ENCODE results near the gene CELF3.
A peak's percentile ranks its signal among the peaks of the same experiment; 100 is the strongest.
"Not testable (repeated sequence)": the region's sequence is repeated elsewhere in the genome, so short reads cannot be mapped to it uniquely, and the experiment has no call there.

CELF3 gene

GRCh38 chr1:151716771-151717631 lies at the start of gene CELF3:
Gene CELF3, minus strand, starts transcription at chr1:151716803. Its CDS starts 783 bp downstream, at chr1:151716020.
- peak; percentile 35 for DNase-seq (ENCODE audit: low spot score)

GRCh38 chr1:151763990-151764389 lies 47.4 kb upstream of the CELF3 start:
- no peak for DNase-seq (ENCODE audit: low spot score)

DNA sequence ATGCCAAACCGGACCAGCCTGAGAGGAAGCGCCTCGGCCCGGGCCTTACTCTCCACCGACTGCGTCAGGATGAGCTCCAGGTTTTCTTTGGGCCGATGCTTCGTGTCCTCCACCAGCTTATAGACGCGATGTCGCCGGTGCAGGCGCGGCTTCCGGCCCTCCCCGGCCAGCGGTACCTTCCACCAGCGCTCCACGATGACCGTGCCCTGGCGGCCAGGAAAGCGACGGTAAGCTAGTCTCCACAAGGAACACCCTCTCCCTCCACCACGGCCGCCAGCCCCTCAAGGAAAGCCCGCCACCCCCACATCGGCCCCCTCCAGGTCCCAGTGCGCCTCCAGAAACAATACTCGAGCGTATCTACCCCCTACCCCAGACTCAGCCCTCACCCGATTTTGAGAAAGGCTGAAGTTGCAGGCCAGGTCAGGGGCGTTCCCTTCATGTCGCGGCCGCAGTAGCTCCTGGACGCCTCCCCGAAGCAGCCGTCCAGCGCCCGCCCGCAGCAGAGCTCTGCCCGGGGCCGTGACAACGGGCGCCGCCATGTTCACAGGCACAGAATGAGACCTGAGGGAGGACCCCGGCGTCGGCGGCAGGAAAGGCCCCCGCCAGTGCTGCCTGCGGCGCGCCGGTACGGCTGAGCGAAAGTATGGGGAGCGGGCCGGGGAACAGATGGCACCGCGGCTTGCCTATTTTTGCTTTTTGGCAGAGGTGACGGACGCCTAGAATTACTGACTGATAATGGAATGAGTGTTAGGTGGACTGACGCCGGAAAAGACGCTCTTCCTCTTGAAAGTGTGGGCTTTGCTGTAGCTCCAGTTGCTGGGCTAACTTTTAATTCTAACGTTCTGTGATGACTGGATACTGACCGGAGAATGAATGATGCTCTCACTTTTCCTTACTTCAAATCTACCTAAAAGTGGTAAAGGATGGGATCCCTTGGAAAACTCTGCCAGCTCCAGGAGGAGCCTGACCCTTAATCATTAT lies 46.6 kb upstream of the CELF3 start, which contains the start of gene MRPL9:
Gene MRPL9 (minus strand): TSS at position 556 of the 981 bp plus-strand sequence. CDS start 17 bp downstream, at position 539.
- peak; percentile 94 for DNase-seq (ENCODE audit: low spot score)

- no peak for DNase-seq (ENCODE audit: low spot score)
These were observed 44.2 kb upstream of the CELF3 start for GRCh38 chr1:151760597-151761385.

GRCh38 chr1:151759241-151759640 lies 42.6 kb upstream of the CELF3 start:
- DNase-seq (ENCODE audit: low spot score), result no peak

- no peak for DNase-seq (ENCODE audit: low spot score)
These were observed 39.7 kb upstream of the CELF3 start for GRCh38 chr1:151756291-151756690.

DNA sequence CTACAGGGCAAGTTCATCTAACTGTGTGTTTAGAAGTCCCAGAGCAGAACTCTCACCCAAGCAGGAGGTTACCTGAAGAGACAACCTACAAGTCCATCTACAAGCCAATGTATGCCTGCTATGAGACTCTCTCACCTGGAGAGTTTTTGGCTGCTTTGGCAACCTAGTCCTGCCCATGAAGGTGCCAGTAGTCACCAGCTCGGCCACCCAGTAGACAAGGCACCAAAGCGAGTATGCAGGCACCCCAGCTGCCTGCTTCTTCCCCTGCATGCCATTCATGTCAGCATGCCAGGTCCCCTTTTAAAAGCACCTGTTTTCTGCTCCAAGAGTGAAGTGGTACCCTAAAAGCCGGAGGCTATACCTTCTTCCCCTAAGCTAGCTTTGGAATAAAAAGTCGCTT lies 24.9 kb upstream of the CELF3 start:
- no peak for DNase-seq (ENCODE audit: low spot score)

DNA sequence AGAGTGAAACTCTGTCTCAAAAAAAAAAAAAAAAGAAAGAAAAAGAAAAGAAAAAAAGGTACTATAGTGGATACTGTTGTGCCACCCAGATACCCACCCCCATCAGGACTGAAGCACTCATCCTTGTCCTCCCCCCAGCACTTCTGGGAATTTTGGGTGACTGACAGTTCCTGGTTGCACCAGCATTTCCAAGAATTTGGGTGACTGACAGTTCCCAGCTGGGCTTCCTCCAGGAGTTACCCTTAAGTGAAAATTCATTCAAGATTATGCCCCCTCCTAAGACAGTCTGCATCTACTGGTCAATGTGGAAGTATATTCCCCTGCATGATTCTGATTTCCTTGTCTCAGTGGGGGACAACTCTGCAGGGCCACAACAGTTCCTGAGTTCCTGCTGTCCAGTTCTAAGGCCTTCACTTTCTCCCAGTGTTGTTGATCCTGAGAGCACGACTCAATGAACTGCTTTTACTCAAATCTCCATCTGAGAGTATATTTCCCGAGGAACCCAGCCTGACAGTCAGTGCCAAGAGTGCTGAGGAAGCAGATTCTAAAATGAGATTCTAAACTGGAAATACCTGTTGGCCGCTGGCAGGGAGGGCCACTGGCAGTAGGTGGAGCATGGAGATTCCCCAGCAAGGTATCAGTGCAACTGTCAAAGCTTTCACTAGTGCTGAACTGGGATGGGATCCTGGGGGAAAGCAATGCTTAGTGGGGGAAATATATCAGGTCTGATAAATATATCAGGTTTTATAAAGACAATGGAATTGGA lies 23.2 kb upstream of the CELF3 start:
- DNase-seq (ENCODE audit: low spot score), result no peak

- no peak for DNase-seq (ENCODE audit: low spot score)
These were observed 20.9 kb upstream of the CELF3 start for GRCh38 chr1:151737479-151737878.

GRCh38 chr1:151737026-151737425 lies 20.4 kb upstream of the CELF3 start:
- no peak for DNase-seq (ENCODE audit: low spot score)

GRCh38 chr1:151733995-151734394 lies 17.4 kb upstream of the CELF3 start:
- DNase-seq (ENCODE audit: low spot score), result not testable (repeated sequence)

GRCh38 chr1:151733126-151733525 lies 16.5 kb upstream of the CELF3 start:
- no peak for DNase-seq (ENCODE audit: low spot score)

- no peak for DNase-seq (ENCODE audit: low spot score)
These were observed 13.3 kb upstream of the CELF3 start for GRCh38 chr1:151729966-151730291.

DNA sequence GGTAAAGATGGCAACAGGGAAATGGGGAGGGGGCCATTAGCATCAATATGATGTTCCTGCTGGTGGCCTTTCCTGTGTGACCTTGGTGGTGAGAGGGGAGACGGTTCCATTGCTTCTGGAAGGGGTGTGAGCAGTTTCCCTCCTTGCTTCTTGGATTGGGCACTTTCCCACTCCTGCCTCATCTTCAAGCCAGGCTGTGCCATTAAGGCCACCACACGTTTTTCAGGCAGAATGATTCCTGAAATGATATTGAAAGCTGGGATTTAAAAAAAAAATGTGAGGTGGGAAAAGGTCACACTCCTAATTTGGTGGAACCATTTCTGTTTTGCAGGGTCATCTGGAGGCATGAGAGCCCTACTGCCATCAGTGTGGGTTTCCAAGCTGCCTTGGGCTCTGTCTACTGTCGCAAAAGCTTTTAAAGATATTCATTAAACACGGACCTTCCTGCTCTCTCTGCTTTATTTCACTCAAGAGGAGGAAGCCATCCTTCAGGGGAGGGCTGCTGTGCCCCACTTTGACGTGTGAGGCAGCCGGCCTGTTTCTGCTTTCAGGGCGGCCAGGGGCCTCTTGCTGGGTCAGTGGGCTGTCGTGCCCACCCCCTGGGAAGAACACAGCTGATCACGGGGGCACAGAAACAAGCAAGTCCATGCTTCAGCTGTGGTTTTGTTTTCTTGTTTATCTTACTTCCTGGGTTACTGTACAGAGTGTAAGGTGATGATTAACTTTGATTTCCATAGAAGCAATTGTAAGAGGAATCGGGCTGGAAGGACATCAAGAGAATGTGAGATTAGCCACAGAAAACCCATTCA lies 12.8 kb upstream of the CELF3 start:
- no peak for DNase-seq (ENCODE audit: low spot score)

DNA sequence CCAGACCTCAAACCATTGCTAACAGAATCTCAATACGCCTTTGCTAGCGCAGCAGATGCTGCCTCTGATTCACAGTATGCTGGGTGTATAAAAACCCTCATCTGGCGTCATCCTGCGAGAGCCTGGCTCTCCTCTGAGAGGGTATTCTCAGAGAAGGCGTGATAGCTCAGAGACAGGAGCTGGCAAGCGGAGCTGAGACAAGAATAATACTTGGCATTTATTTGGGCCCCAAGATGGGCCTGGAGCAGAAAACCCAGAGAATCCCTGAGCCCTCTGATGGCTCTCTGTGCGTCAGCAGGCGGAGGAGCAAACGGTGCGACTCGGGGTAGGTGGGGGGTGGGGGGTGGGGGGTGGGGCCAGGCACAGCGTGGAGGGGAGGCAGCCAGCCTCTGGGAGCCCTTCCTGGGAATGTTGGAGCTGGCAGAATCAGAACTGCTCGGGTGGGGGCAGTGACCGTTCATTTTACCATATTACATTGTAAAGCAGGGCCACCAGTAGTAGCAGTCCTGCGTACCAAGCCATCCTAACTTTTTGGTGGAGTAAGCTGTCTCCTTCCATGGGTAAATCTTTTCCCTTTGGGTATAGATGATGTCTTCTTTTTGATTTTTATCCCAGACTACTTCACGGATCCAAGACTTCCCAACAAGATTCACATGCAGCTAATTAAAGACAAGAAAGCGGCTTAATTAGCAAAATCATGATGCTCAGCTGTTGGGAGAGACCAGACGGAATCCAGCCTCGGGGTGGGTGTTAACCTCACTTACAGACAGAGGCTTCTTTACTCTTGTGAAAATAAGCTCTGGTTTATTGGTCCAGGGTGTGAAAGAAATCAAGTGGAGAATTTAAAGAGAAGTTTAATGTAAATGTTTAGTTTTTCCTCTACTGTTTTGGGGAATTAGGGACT lies 11.8 kb upstream of the CELF3 start:
- no peak for DNase-seq (ENCODE audit: low spot score)

DNA sequence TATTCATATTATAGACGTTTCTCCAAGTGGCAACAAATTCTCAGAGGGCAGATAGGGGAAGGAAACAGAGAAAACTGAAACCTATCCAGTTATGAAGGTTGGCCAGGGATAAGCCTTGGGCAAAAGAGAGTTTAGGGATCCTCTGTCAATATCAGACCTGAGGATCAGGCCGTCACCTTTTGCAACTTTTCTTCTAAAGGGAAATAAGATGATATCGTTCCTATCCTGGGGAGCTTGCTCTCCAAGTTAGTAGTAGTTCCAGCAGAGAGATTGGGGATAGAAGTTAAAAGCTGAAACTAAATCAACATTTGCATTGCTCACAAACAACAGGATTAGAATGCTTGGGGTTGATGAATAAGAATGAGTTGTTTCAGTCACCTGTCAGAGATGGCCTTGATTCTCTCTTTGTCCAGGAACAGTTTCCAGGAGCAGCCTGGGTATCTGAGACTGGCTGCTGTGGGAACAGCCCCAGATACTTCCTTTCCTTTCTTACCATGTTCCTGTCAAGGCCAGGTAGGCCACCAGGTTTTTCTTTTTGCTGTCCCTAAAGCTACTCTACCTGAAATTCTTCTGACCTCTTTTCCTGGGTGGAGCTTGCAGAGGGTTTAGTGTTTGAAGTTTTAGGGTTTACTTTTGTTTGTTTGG lies 7.2 kb upstream of the CELF3 start:
- DNase-seq (ENCODE audit: low spot score), result no peak

DNA sequence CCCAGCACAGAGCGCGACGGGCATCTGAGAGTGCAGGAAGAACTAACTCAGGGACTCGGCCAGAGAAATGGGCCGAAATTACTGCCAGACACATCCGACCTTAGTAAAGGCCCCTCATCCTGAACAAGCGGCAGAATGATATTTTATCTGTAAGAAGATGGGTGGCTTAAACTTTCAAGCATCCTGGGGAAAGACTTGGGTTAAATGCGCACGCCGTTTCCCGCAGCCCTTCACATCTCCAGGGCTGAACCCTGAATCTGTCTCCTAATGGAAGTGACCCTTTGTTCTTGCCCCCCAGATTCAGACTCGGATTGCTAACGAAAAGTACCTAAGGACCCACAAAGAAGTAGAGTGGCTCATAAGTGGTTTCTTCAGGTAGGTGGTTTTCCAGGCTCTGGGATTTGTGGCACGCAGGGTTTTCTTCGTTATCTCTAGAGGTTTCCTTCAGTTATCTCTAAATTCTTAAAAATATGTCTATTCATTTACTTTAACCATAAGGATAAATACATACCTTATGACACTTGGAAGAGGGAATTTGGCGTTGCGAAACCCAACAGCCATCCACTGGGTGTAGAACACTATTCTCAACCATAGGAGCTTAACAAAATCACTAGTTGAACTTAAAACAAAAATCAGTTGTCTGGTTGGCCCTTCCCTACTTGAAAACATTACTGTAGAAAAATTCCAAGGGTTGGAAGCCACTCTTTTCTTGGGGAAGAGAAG lies 5.3 kb upstream of the CELF3 start:
- DNase-seq (ENCODE audit: low spot score), result no peak

Measured in COLO829 (cell line).